ENCODE measurements around the gene RTN4RL1.

RTN4RL1 gene

GRCh38 chr17:2030779-2031163, 5.6 kb upstream of the RTN4RL1 start:
- Histone ChIP-seq H3K4me3 (ENCODE audit: low read depth, low read length) (peak overlapping the region; percentile 88), H3K9me3 (ENCODE audit: control insufficient read depth, insufficient read depth, low read length) (no peaks in the 10 kb centered on the region; the same call in 1 of the 2 replicates), H3K27me3 (ENCODE audit: control insufficient read depth, insufficient read depth, low read length) (peaks cover 40% of the 10 kb centered on the region), H3K9ac (ENCODE audit: low read depth, low read length) (no peak overlapping the region), H3K4me1 (ENCODE audit: control insufficient read depth, insufficient read depth, low read length) (peaks cover 4% of the 10 kb centered on the region; the same call in 1 of the 2 replicates), H3K27ac (ENCODE audit: low read depth, low read length) (no peak overlapping the region), H3K36me3 (ENCODE audit: control insufficient read depth, insufficient read depth, low read length) (no peaks in the 10 kb centered on the region)

- Histone ChIP-seq H3K4me1 (ENCODE audit: control insufficient read depth, insufficient read depth, low read length) (peaks cover 4% of the 10 kb centered on the region; the same call in 1 of the 2 replicates), H3K9ac (ENCODE audit: low read depth, low read length) (peak within 1 kb of the TSS; percentile 16; the same call in 1 of the 2 replicates), H3K4me3 (ENCODE audit: low read depth, low read length) (peak within 1 kb of the TSS; percentile 88), H3K27me3 (ENCODE audit: control insufficient read depth, insufficient read depth, low read length) (peaks cover 47% of the 10 kb centered on the region), H3K27ac (ENCODE audit: low read depth, low read length) (no peak within 1 kb of the TSS), H3K9me3 (ENCODE audit: control insufficient read depth, insufficient read depth, low read length) (no peaks in the 10 kb centered on the region; the same call in 1 of the 2 replicates), H3K36me3 (ENCODE audit: control insufficient read depth, insufficient read depth, low read length) (no peaks in the 10 kb centered on the region)
Measured at GRCh38 chr17:2029911-2030778, 5.0 kb upstream of the RTN4RL1 start, which contains the start of gene DPH1. TSS of gene DPH1 (plus strand) at chr17:2030153. CDS start at chr17:2030170, 17 bp downstream.

- Histone ChIP-seq H3K36me3 (ENCODE audit: control insufficient read depth, insufficient read depth, low read length) (no peaks in the 10 kb centered on the region), H3K27me3 (ENCODE audit: control insufficient read depth, insufficient read depth, low read length) (peaks cover 61% of the 10 kb centered on the region), H3K27ac (ENCODE audit: low read depth, low read length) (no peak overlapping the region), H3K4me1 (ENCODE audit: control insufficient read depth, insufficient read depth, low read length) (peaks cover 7% of the 10 kb centered on the region; the same call in 1 of the 2 replicates), H3K9me3 (ENCODE audit: control insufficient read depth, insufficient read depth, low read length) (no peaks in the 10 kb centered on the region; the same call in 1 of the 2 replicates), H3K4me3 (ENCODE audit: low read depth, low read length) (no peak overlapping the region), H3K9ac (ENCODE audit: low read depth, low read length) (no peak overlapping the region)
Measured at GRCh38 chr17:2028737-2029136, 3.6 kb upstream of the RTN4RL1 start.

- Histone ChIP-seq H3K9ac (ENCODE audit: low read depth, low read length) (no peak overlapping the region), H3K4me3 (ENCODE audit: low read depth, low read length) (no peak overlapping the region), H3K27ac (ENCODE audit: low read depth, low read length) (no peak overlapping the region), H3K4me1 (ENCODE audit: control insufficient read depth, insufficient read depth, low read length) (peaks cover 7% of the 10 kb centered on the region), H3K36me3 (ENCODE audit: control insufficient read depth, insufficient read depth, low read length) (no peaks in the 10 kb centered on the region), H3K9me3 (ENCODE audit: control insufficient read depth, insufficient read depth, low read length) (no peaks in the 10 kb centered on the region; the same call in 1 of the 2 replicates), H3K27me3 (ENCODE audit: control insufficient read depth, insufficient read depth, low read length) (peaks cover 66% of the 10 kb centered on the region)
Measured at GRCh38 chr17:2028234-2028614, 3.1 kb upstream of the RTN4RL1 start.

GRCh38 chr17:2027528-2028233, 2.5 kb upstream of the RTN4RL1 start:
- H3K27me3 ChIP-seq (ENCODE audit: control insufficient read depth, insufficient read depth, low read length), result peaks cover 71% of the 10 kb centered on the region
- H3K9me3 ChIP-seq (ENCODE audit: control insufficient read depth, insufficient read depth, low read length), result no peaks in the 10 kb centered on the region; the same call in 1 of the 2 replicates
- no peak overlapping the region for H3K9ac ChIP-seq (ENCODE audit: low read depth, low read length)
- H3K36me3 ChIP-seq (ENCODE audit: control insufficient read depth, insufficient read depth, low read length), result no peaks in the 10 kb centered on the region
- no peak overlapping the region for H3K4me3 ChIP-seq (ENCODE audit: low read depth, low read length)
- H3K27ac ChIP-seq (ENCODE audit: low read depth, low read length), result no peak overlapping the region
- H3K4me1 ChIP-seq (ENCODE audit: control insufficient read depth, insufficient read depth, low read length), result peaks cover 7% of the 10 kb centered on the region

GRCh38 chr17:2025622-2026309, 632 bp upstream of the RTN4RL1 start:
- Histone ChIP-seq H3K4me3 (ENCODE audit: low read depth, low read length) (peak overlapping the region; percentile 48; the same call in 1 of the 2 replicates), H3K27ac (ENCODE audit: low read depth, low read length) (no peak overlapping the region)

GRCh38 chr17:2024572-2025219, 438 bp downstream of the RTN4RL1 start:
- H3K9ac ChIP-seq (ENCODE audit: low read depth, low read length), result no peak overlapping the region

More at GRCh38 chr17:2025622-2026309, 632 bp upstream of the RTN4RL1 start:
- no peaks in the 10 kb centered on the region for H3K36me3 ChIP-seq (ENCODE audit: control insufficient read depth, insufficient read depth, low read length)
- peaks cover 5% of the 10 kb centered on the region for H3K4me1 ChIP-seq (ENCODE audit: control insufficient read depth, insufficient read depth, low read length)
- no peaks in the 10 kb centered on the region; the same call in 1 of the 2 replicates for H3K9me3 ChIP-seq (ENCODE audit: control insufficient read depth, insufficient read depth, low read length)
- H3K9ac ChIP-seq (ENCODE audit: low read depth, low read length), result no peak overlapping the region
- H3K27me3 ChIP-seq (ENCODE audit: control insufficient read depth, insufficient read depth, low read length), result peaks cover 86% of the 10 kb centered on the region

GRCh38 chr17:2023692-2024571, 1.2 kb downstream of the RTN4RL1 start:
- H3K4me3 ChIP-seq (ENCODE audit: low read depth, low read length), result peak overlapping the region; percentile 48; the same call in 1 of the 2 replicates
- H3K9ac ChIP-seq (ENCODE audit: low read depth, low read length), result no peak overlapping the region
- H3K4me1 ChIP-seq (ENCODE audit: control insufficient read depth, insufficient read depth, low read length), result peaks cover 4% of the 10 kb centered on the region; the same call in 1 of the 2 replicates
- no peak overlapping the region for H3K27ac ChIP-seq (ENCODE audit: low read depth, low read length)
- no peaks in the 10 kb centered on the region; the same call in 1 of the 2 replicates for H3K9me3 ChIP-seq (ENCODE audit: control insufficient read depth, insufficient read depth, low read length)
- H3K27me3 ChIP-seq (ENCODE audit: control insufficient read depth, insufficient read depth, low read length), result peaks cover 95% of the 10 kb centered on the region
- H3K36me3 ChIP-seq (ENCODE audit: control insufficient read depth, insufficient read depth, low read length), result no peaks in the 10 kb centered on the region

More at GRCh38 chr17:2024572-2025219, 438 bp downstream of the RTN4RL1 start:
- H3K9me3 ChIP-seq (ENCODE audit: control insufficient read depth, insufficient read depth, low read length), result no peaks in the 10 kb centered on the region; the same call in 1 of the 2 replicates
- H3K36me3 ChIP-seq (ENCODE audit: control insufficient read depth, insufficient read depth, low read length), result no peaks in the 10 kb centered on the region
- no peak overlapping the region for H3K27ac ChIP-seq (ENCODE audit: low read depth, low read length)
- peaks cover 95% of the 10 kb centered on the region for H3K27me3 ChIP-seq (ENCODE audit: control insufficient read depth, insufficient read depth, low read length)
- H3K4me3 ChIP-seq (ENCODE audit: low read depth, low read length), result peak overlapping the region; percentile 48; the same call in 1 of the 2 replicates
- peaks cover 4% of the 10 kb centered on the region; the same call in 1 of the 2 replicates for H3K4me1 ChIP-seq (ENCODE audit: control insufficient read depth, insufficient read depth, low read length)

GRCh38 chr17:2023256-2023655, 1.9 kb downstream of the RTN4RL1 start:
- Histone ChIP-seq H3K9ac (ENCODE audit: low read depth, low read length) (no peak overlapping the region), H3K27me3 (ENCODE audit: control insufficient read depth, insufficient read depth, low read length) (peaks cover 95% of the 10 kb centered on the region), H3K9me3 (ENCODE audit: control insufficient read depth, insufficient read depth, low read length) (no peaks in the 10 kb centered on the region; the same call in 1 of the 2 replicates), H3K27ac (ENCODE audit: low read depth, low read length) (no peak overlapping the region), H3K4me3 (ENCODE audit: low read depth, low read length) (no peak overlapping the region), H3K36me3 (ENCODE audit: control insufficient read depth, insufficient read depth, low read length) (no peaks in the 10 kb centered on the region), H3K4me1 (ENCODE audit: control insufficient read depth, insufficient read depth, low read length) (peaks cover 4% of the 10 kb centered on the region; the same call in 1 of the 2 replicates)
